NCI-H510A treated with DMSO at 0.1 percent for 48 hours (cell line): ENCODE results near the gene ANKLE1.

Source experiments
- DNase-seq: peaks from one replicate; lab custom pipeline; 2025; lab: John Stamatoyannopoulos, UW

ANKLE1 gene

DNA sequence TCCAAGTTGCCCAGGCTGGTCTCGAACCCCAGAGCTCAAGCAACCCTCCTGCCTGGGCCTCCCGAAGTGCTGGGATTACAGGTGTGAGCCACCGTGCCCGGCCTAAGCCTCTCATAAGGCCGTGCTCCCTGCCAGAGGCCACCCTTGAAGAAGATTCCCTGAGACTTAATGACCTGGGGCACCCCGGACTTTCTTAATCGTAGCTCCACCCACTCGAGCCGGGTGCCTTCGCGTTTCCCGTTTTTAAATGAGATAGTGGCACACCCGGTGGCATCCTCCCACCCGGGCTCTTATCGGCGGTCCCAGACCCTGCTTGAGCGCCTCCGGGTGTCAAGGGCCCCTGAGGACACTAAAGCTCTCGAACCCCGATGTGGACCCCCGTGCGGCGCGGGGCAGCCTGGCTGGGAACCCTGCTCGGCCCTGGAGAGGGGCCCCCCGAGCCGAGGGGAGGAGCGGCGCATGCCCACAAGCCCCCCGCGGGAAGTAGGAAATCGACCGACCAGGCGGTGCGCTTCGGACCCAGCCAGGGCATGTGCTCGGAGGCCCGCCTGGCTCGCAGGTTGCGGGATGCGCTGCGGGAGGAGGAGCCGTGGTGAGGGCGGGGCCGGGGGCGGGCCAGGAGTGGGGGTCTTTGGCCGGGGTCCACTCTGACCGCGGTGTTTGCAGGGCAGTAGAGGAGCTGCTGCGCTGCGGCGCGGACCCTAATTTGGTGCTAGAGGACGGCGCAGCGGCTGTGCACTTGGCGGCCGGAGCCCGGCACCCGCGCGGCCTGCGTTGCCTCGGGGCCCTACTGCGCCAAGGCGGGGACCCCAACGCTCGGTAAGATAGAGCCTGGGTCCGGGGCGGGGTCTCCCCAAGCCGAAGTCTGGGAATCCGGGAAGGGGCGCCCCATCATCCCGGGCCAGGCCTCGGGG lies at the start of gene ANKLE1:
ANKLE1 (plus strand) TSS at position 511 of the 914 bp plus-strand sequence; CDS start at position 531, 20 bp downstream.
- no peak for DNase-seq

DNA sequence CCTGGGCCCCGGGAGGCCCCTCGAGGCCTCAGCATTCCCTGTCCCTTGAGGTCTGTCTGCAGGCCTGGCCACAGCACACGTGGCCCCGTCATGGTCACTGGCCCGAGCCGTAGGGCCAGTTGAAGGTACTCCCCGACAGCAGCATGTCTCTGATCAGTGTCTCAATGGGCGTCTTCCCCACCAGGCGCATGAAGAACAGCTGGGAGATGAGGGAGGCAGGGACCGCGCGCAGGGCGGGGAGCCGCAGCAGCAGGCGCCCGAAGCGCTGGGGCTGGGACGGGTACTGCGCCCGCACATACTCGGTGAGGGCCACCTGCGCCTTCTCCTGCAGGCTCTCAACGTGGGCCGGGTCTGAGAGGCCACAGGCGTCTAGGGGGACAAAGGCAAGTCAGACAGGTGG lies 49.4 kb upstream of the ANKLE1 start:
- no peak for DNase-seq

GRCh38 chr19:17234911-17235299 lies 46.8 kb upstream of the ANKLE1 start:
- peak; percentile 62 for DNase-seq

DNA sequence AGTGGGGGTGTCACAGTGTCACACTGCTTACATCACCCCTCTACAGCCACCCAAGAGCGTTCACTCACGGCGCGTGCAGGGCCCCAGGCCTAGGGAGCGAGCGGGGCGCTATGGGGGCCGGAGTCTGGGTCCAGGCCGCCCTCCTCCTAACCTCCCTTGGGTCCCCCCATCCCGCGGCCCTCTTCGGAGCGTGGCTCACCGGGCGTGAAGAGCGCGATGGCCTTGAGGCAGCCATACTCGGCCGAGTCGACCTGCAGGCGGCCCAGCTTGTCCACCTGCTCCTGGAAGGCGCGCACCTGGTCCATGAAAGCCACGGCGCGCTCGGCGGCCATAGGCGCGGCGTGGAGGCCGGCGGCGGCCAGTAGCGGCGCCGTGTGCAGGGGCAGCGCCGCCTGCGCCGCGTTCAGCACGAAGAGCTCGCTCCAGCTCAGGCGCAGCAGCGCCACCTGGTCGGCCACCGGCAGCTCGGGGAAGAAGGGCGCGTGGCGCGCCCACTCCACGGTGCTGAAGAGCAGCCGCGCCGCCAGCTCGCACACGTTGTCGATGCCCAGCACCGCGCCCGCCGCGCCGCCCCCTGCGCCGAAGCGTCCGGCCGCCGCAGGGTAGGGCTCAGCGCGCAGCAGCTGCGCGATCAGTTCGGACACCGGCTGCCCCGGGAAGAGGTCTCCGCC lies 46.3 kb upstream of the ANKLE1 start:
- DNase-seq: peak; percentile 56

DNA sequence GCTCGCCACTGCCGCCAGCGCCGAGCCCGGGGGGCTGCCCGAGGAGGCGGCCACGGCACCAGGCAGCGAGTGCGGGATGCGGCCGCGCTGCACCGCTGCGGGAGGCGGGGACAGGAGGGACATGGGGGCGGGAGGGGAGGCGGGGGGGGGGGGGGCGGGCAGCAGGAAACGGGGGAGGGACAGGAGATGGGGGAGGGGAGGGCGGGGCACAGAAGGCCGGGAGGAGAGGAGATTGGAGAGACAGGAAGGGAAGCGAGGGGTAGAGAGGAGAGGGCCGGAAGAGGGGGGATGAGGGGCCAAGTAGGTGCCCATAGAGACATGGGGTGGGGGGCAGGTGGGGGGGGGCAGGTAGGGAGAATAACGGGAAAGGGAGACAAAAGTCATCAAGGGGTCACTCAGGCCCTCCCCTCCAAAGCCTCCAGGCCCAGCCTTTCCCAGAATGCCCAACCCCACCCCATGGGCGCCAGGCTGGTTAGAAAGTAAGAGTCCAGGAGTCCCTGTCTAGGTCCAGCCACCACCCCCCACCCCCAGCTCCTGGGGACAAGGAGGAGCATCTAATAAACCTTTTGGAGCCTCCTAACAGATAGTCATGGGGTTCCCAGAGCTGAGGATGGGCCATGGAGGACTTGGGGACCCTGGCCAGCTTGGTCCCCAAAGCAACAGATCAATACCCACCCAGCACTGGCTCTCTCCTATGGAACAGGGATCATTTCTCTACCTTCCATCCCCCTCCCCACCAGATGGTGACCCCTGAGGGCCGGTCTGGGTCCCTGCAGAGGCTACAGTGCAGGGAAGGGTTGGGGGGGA lies 45.5 kb upstream of the ANKLE1 start:
- peak; percentile 56 for DNase-seq

DNA sequence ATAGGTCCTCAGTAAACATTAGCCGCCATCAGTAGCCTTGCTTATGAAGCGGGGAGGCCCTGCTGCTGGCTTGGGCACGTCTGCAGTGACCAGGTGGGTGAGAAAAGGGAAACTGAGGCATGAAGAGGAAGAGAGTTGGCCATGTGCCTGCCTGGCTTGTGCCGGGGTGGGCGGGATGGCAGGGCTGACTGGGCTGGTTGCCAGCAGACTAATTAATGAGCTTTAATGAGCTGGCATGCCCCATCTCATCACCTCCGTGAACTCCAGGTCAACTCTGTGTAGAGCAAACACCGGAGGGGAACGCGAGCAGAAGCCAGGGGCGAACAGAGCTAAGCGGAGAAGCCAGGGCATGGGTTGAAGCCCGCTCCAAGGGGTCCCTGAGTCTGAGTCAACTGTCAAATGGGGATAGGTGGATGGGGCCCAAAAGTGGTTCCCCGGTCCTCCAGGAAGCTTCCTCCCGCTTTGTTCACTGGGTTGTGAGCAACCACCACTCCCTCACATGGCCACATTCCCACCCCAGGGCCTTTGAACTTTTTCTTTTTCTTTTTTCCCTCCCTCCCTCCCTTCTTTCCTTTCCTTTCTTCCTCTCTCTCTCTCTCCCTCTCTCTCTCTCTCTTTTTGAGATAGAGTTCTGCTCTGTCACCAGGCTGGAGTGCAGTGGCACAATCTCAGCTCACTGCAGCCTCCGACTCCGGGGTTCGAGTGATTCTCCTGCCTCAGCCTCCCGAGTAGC lies 44.7 kb upstream of the ANKLE1 start:
- DNase-seq: no peak

GRCh38 chr19:17237747-17238706 lies 43.7 kb upstream of the ANKLE1 start:
- DNase-seq: no peak

DNA sequence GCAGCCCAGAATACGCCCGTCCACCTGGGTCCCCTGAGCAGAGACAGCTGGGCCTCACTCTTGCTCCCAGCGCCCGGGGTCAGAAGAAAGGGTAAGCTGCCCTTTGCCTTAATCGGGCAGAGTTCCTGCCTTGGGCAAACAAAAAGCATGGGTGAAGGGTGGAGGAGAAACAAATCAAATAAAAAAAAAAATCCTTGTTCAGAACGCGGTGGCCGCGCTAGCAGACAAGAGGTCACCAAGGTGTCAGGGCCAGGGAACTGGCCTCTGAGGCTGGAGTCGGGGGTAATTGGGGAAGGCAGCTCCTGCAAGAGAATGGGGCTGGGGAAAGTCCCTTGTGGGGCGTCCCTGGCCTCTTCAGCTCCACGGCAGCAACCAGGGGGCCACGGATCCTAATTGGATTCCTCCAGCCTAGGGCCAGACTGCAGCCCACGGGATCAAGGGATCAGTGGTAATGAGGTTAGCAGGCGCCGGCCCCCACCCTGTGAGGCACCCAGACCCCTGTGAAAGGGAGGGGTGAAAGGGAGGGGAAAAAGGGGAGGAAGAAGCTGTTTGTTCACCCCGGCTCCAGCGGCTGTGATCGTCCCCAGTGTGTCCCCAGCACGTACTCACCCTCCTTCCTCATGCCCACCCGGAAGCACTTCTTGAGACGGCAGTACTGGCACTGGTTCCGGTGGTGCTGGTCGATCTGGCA lies 41.5 kb upstream of the ANKLE1 start:
- DNase-seq: no peak

GRCh38 chr19:17240826-17241399 lies 40.8 kb upstream of the ANKLE1 start:
- no peak for DNase-seq

DNA sequence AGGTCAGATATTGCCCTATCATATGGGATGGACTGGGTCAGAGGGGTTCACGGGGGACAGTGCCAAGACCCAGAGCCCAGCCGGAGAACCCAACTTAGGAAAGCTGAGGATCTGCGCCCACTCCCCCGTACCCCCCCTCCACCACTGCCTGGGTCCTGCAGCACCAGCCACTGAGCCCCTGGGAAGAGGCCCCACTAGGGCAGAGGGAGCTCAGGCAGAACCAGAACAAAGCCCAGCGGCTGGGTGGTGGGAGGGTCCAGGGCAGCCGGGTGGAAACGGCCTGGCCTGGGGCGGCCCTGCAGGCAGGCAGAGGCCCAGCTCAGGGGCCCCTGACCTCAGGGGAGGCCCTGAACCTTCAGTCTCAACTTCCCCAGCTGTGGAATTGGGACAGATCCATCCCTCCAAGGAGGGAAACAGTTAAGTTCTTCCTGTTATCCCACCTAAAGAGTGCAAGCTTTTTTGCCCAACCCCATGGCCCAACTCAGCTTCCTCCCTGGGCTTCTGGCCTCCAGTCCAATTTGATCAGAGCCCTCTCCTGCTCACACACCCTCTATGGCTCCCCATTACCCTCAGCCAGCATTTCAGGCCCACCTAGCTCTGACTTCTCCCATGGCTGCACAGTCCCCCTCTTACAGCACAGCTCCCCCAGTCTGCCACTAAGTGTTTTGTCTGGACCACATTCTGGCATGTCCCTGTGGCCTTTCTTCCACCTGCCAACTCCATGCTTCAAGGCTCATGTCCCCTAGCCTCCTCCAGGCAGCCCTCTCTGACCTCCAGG lies 39.1 kb upstream of the ANKLE1 start:
- no peak for DNase-seq

GRCh38 chr19:17243211-17243829 lies 38.4 kb upstream of the ANKLE1 start:
- no peak for DNase-seq

GRCh38 chr19:17243830-17244617 lies 37.7 kb upstream of the ANKLE1 start:
- peak; percentile 13 for DNase-seq

DNA sequence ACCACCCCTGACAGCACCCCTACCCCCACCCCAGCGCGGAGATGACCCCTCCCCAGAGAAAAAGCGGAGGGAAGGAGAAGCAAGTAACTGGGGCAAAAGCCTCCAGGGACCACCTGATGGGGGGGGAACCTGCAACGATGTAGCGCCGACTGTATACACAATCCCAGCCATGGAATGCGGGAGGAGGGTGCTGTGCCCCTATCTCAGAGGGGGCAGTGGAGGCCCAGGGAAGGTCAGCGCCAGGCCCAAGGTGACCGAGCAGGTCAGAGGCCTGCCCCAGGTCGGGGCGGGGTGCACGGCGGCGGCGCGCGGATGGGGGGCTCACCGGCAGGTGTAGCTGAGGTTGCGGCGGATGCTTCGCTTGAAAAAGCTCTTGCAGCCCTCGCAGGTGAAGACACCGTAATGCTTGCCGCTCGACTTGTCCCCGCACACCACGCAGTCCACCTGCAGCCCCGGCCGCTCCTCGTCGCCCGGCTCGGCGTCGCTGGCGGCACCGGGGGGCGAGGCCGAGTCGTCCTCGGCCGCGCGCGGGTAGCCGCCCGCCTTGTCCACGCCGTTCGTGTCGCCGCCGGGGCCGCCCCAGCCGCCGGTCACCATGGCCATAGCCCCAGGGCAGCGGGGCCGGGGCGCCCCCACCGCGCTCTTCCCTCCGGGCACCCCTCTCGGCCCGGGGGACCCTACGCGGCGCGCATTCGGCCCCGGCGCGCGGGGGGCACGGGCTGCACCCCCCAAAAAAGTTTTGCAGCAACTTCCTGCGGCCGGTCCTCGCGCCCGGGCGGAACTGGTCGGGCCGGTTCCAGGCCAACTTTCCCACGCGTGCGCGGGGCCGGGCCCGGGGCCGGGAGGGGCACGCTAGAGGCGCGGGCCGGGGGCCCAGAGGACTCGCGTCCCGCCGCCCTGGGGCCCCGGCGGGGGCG lies 36.8 kb upstream of the ANKLE1 start:
- DNase-seq: no peak

GRCh38 chr19:17245535-17245984 lies 36.1 kb upstream of the ANKLE1 start, which contains the start of gene NR2F6:
Gene NR2F6, minus strand, starts transcription at chr19:17245919. Its CDS starts 699 bp downstream, at chr19:17245220.
- DNase-seq: no peak

DNA sequence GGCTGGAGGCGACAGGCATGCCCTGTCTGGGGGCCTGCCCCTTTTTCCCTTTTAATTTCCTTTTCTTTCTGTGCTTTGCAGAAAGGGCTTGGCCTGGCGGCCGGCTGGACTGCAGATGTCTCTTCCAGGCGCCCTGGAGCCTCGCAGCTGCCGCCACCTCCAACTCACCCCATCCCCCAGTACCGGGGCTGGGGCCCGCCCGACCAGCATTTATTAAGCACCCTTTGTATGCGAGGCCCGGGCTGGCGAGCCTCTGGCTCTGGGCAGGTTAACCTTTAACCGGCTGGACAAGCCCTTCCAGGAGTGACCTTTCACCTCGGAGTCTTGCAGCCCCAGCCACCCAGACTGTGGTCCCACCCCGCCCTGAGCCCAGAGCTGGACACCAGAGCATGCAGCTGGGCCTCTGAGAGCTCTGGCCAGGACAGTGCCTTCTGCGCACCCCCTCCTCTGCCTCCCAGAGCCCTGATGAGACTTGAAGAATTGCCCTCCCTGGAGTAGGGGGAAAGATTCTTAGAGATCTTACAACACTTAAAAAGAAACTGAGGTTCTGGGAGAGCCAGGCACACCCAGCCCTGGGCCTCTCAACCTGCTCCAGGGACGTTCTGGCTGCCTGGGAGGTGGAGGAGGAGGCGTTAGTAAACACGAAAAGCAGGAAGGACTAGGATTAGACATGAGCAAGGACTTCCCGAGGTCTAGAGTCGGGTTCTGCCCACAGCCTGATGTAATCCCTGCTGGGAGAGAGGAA lies 34.8 kb upstream of the ANKLE1 start:
- peak; percentile 41 for DNase-seq
